Mesendoderm (in vitro differentiated cells): ENCODE results near the gene MAD1L1.

Experiments
- DNase-seq: peaks from one replicate; pipeline ENCODE4 v3.0.0; 2013
- H2AK5ac ChIP-seq: 2 replicates; pipeline ENCODE4 v1.6.1; 2013; ENCODE audit warnings: low read length, inconsistent platforms
- H2BK120ac ChIP-seq: 2 replicates; pipeline ENCODE4 v1.6.1; 2013; ENCODE audit warnings: low read depth, mild to moderate bottlenecking, low read length, moderate library complexity, mixed read lengths
- H2BK15ac ChIP-seq: replicated peaks from 2 replicates; pipeline ENCODE4 v1.6.1; 2013; ENCODE audit warnings: low read depth, mild to moderate bottlenecking, moderate library complexity
- H2BK5ac ChIP-seq: 2 replicates; pipeline ENCODE4 v1.6.1; 2013; ENCODE audit warnings: low read length, inconsistent platforms
- H3K18ac ChIP-seq: 2 replicates; pipeline ENCODE4 v1.6.1; 2013; ENCODE audit warnings: mild to moderate bottlenecking, low read length, mixed read lengths
- H3K23ac ChIP-seq: one replicate; pipeline ENCODE4 v1.6.1; 2013; ENCODE audit warnings: low read length
- H3K27ac ChIP-seq: 2 replicates; pipeline ENCODE4 v1.5.1; 2013; ENCODE audit warnings: low read depth, mild to moderate bottlenecking, inconsistent platforms, low read length, moderate library complexity
- H3K27me3 ChIP-seq: 2 replicates; pipeline ENCODE4 v1.6.1; 2013; ENCODE audit warnings: low read length, control low read depth, mild to moderate bottlenecking, inconsistent platforms; ENCODE audit not compliant: insufficient read depth, poor library complexity
- H3K36me3 ChIP-seq: 2 replicates; pipeline ENCODE4 v1.6.1; 2013; ENCODE audit warnings: low read length, inconsistent platforms; ENCODE audit not compliant: control insufficient read depth, insufficient read depth
- H3K4ac ChIP-seq: one replicate; pipeline ENCODE4 v1.6.1; 2013; ENCODE audit warnings: low read depth, mild to moderate bottlenecking, low read length, moderate library complexity
- H3K4me1 ChIP-seq: 2 replicates; pipeline ENCODE4 v1.6.1; 2013; ENCODE audit warnings: low read depth, low read length, inconsistent platforms; ENCODE audit not compliant: control insufficient read depth
- H3K4me2 ChIP-seq: 2 replicates; pipeline ENCODE4 v1.6.1; 2013; ENCODE audit warnings: low read length
- H3K4me3 ChIP-seq: 2 replicates; pipeline ENCODE4 v1.5.1; 2013; ENCODE audit warnings: mild to moderate bottlenecking, low read length
- H3K56ac ChIP-seq: one replicate; pipeline ENCODE4 v1.6.1; 2013; ENCODE audit warnings: low read length
- H3K79me1 ChIP-seq: 2 replicates; pipeline ENCODE4 v1.6.1; 2013; ENCODE audit warnings: low read length, inconsistent platforms
- H3K79me2 ChIP-seq: 2 replicates; pipeline ENCODE4 v1.6.1; 2013; ENCODE audit warnings: mild to moderate bottlenecking, low read length; ENCODE audit not compliant: control insufficient read depth, insufficient read depth
- H3K9ac ChIP-seq: 2 replicates; pipeline ENCODE4 v1.6.1; 2013; ENCODE audit warnings: low read length, inconsistent platforms
- H4K5ac ChIP-seq: one replicate; pipeline ENCODE4 v1.6.1; 2013; ENCODE audit warnings: low read length
- H4K8ac ChIP-seq: one replicate; pipeline ENCODE4 v1.6.1; 2013; ENCODE audit warnings: low read depth, mild to moderate bottlenecking, control low read depth, low read length, moderate library complexity
- WGBS: extraction: QIAGEN DNeasy Blood & Tissue Kit; methylation state at CpG from one replicate; pipeline ENCODE4 v1.1.7; 2013; ENCODE audit warnings: low lambda C conversion rate, missing lambda C conversion rate; ENCODE audit not compliant: insufficient coverage; ENCODE audit errors: extremely low coverage; 5-methylcytosine and 5-hydroxymethylcytosine counted together

The MAD1L1 gene

GRCh38 chr7:2051707-2052656 is 180.8 kb downstream of the MAD1L1 start:
- H3K27me3 ChIP-seq, result no peaks in the 10 kb centered on the region
- H2BK5ac ChIP-seq, result no peak overlapping the region
- DNase-seq, result no peak
- H3K79me1 ChIP-seq, result peaks cover 6% of the 10 kb centered on the region
- H3K4ac ChIP-seq, result no peak overlapping the region
- H2BK120ac ChIP-seq, result no peak overlapping the region
- H3K18ac ChIP-seq, result no peak overlapping the region
- H3K27ac ChIP-seq, result no peak overlapping the region
- H4K8ac ChIP-seq, result no peak overlapping the region
- no peak overlapping the region for H3K4me3 ChIP-seq
- no peak overlapping the region for H3K9ac ChIP-seq
- H3K4me2 ChIP-seq, result no peak overlapping the region
- no CpG with 5 or more reads among the region's 30 CpGs for WGBS
- H3K56ac ChIP-seq, result no peak overlapping the region
- H3K23ac ChIP-seq, result no peak overlapping the region
- no peak overlapping the region for H2BK15ac ChIP-seq
- H2AK5ac ChIP-seq, result no peak overlapping the region
- H3K36me3 ChIP-seq, result no peaks in the 10 kb centered on the region
- no peaks in the 10 kb centered on the region for H3K79me2 ChIP-seq
- H4K5ac ChIP-seq, result no peak overlapping the region
- no peaks in the 10 kb centered on the region for H3K4me1 ChIP-seq

GRCh38 chr7:2050511-2050866 is 182.3 kb downstream of the MAD1L1 start:
- Histone ChIP-seq H3K56ac (no peak overlapping the region), H2AK5ac (no peak overlapping the region), H3K4me3 (no peak overlapping the region), H2BK120ac (no peak overlapping the region), H2BK5ac (no peak overlapping the region), H3K79me2 (no peaks in the 10 kb centered on the region), H3K4me1 (no peaks in the 10 kb centered on the region), H4K8ac (no peak overlapping the region), H3K18ac (no peak overlapping the region), H3K9ac (no peak overlapping the region), H3K27ac (no peak overlapping the region), H3K79me1 (peaks cover 6% of the 10 kb centered on the region), H3K36me3 (no peaks in the 10 kb centered on the region), H4K5ac (no peak overlapping the region), H3K23ac (no peak overlapping the region), H3K4me2 (no peak overlapping the region), H2BK15ac (no peak overlapping the region), H3K4ac (no peak overlapping the region), H3K27me3 (no peaks in the 10 kb centered on the region)
- no peak for DNase-seq
- WGBS, result no CpG with 5 or more reads among the region's 7 CpGs

- Histone ChIP-seq H3K4me3 (no peak overlapping the region), H2BK15ac (no peak overlapping the region), H2BK5ac (no peak overlapping the region), H4K5ac (no peak overlapping the region), H3K4me1 (no peaks in the 10 kb centered on the region), H2AK5ac (no peak overlapping the region), H3K27ac (no peak overlapping the region), H3K79me1 (peaks cover 6% of the 10 kb centered on the region), H3K9ac (no peak overlapping the region), H3K23ac (no peak overlapping the region), H3K4me2 (no peak overlapping the region), H3K27me3 (no peaks in the 10 kb centered on the region), H4K8ac (no peak overlapping the region), H3K79me2 (no peaks in the 10 kb centered on the region), H3K36me3 (no peaks in the 10 kb centered on the region), H2BK120ac (no peak overlapping the region), H3K4ac (no peak overlapping the region), H3K18ac (no peak overlapping the region), H3K56ac (no peak overlapping the region)
- WGBS, result no CpG with 5 or more reads among the region's 37 CpGs
- DNase-seq, result no peak
Measured at GRCh38 chr7:2049782-2050510, 182.8 kb downstream of the MAD1L1 start.

GRCh38 chr7:2049111-2049781 is 183.5 kb downstream of the MAD1L1 start:
- WGBS, result no CpG with 5 or more reads among the region's 15 CpGs
- no peaks in the 10 kb centered on the region for H3K36me3 ChIP-seq
- H3K4ac ChIP-seq, result no peak overlapping the region
- DNase-seq, result no peak
- H3K27me3 ChIP-seq, result no peaks in the 10 kb centered on the region
- no peaks in the 10 kb centered on the region for H3K79me2 ChIP-seq
- H4K8ac ChIP-seq, result no peak overlapping the region
- no peaks in the 10 kb centered on the region for H3K4me1 ChIP-seq
- no peak overlapping the region for H3K56ac ChIP-seq
- H2BK5ac ChIP-seq, result no peak overlapping the region
- H3K4me3 ChIP-seq, result no peak overlapping the region
- H3K9ac ChIP-seq, result no peak overlapping the region
- H3K4me2 ChIP-seq, result no peak overlapping the region
- no peak overlapping the region for H2BK120ac ChIP-seq
- H3K23ac ChIP-seq, result no peak overlapping the region
- no peak overlapping the region for H3K27ac ChIP-seq
- H2BK15ac ChIP-seq, result no peak overlapping the region
- no peak overlapping the region for H4K5ac ChIP-seq
- H3K79me1 ChIP-seq, result peaks cover 6% of the 10 kb centered on the region
- H3K18ac ChIP-seq, result no peak overlapping the region
- H2AK5ac ChIP-seq, result no peak overlapping the region

GRCh38 chr7:2048531-2048930 is 184.2 kb downstream of the MAD1L1 start:
- no peak overlapping the region for H4K5ac ChIP-seq
- H3K4ac ChIP-seq, result no peak overlapping the region
- no peak overlapping the region for H3K56ac ChIP-seq
- no peak overlapping the region for H2BK15ac ChIP-seq
- H3K79me1 ChIP-seq, result peaks cover 6% of the 10 kb centered on the region
- no peaks in the 10 kb centered on the region for H3K4me1 ChIP-seq
- H3K79me2 ChIP-seq, result no peaks in the 10 kb centered on the region
- no peak overlapping the region for H2AK5ac ChIP-seq
- H3K23ac ChIP-seq, result no peak overlapping the region
- H3K27ac ChIP-seq, result no peak overlapping the region
- no peak overlapping the region for H2BK120ac ChIP-seq
- no peak overlapping the region for H2BK5ac ChIP-seq
- H3K4me2 ChIP-seq, result no peak overlapping the region
- no CpG with 5 or more reads among the region's 11 CpGs for WGBS
- H3K9ac ChIP-seq, result no peak overlapping the region
- H4K8ac ChIP-seq, result no peak overlapping the region
- H3K36me3 ChIP-seq, result no peaks in the 10 kb centered on the region
- no peak for DNase-seq
- no peak overlapping the region for H3K4me3 ChIP-seq
- H3K27me3 ChIP-seq, result no peaks in the 10 kb centered on the region
- H3K18ac ChIP-seq, result no peak overlapping the region
